CD8-positive, alpha-beta memory T cell (primary cell): ENCODE measurements around the gene MED13L. TPM values are rescaled to one million over a fixed set of nuclear protein-coding genes. Genes with fewer than 3 reads are reported as not detected.
A peak's percentile ranks its signal among the peaks of the same experiment; 100 is the strongest.

Experiments used
- CTCF ChIA-PET: fragments of 350-600 bp; sonication (Branson Sonifier 250); formaldehyde crosslinking; loops from one replicate; lab custom pipeline; 2021; ENCODE audit warnings: antibody characterized with exemption; lab: Charles Lee
- POLR2A ChIA-PET: fragments of 350-600 bp; sonication (Branson Sonifier 250); formaldehyde crosslinking; loops from one replicate; lab custom pipeline; 2021; ENCODE audit warnings: antibody characterized with exemption; lab: Charles Lee
- DNase-seq, 5 donors: peaks; one replicate each; pipeline versions ENCODE4 v3.0.0 to v3.0.0-alpha.2; 2020 to 2022; ENCODE audit warnings: mixed read lengths in 1 of 5
- H3K27ac ChIP-seq: one replicate; pipeline ENCODE4 v1.7.0; 2013; ENCODE audit warnings: low read depth, mild to moderate bottlenecking, low read length, moderate library complexity
- H3K27me3 ChIP-seq: 2 replicates; pipeline ENCODE4 v1.7.0; 2013; ENCODE audit warnings: low read length, mild to moderate bottlenecking; ENCODE audit not compliant: insufficient read depth, poor library complexity, severe bottlenecking
- H3K36me3 ChIP-seq: 2 replicates; pipeline ENCODE4 v1.7.0; 2013; ENCODE audit warnings: mild to moderate bottlenecking, low read length, moderate library complexity; ENCODE audit not compliant: insufficient read depth
- H3K4me1 ChIP-seq: 2 replicates; pipeline ENCODE4 v1.7.0; 2013; ENCODE audit warnings: mild to moderate bottlenecking, low read length, moderate library complexity; ENCODE audit not compliant: insufficient read depth
- H3K4me3 ChIP-seq: 2 replicates; pipeline ENCODE4 v1.7.0; 2013; ENCODE audit warnings: mild to moderate bottlenecking, low read length
- H3K9me3 ChIP-seq: 2 replicates; pipeline ENCODE4 v1.7.0; 2013; ENCODE audit warnings: mild to moderate bottlenecking, low read length
- H3K27ac Mint-ChIP-seq, 8 donors: one replicate each; pipeline ENCODE4 v1.8.0; 2020 to 2021; ENCODE audit warnings: mixed read lengths in 8 of 8, mild to moderate bottlenecking in 6 of 8, inconsistent platforms in 3 of 8, moderate library complexity in 3 of 8
- H3K27me3 Mint-ChIP-seq, 2 donors: one replicate each; pipeline ENCODE4 v1.8.0; 2020 to 2021; ENCODE audit warnings: mixed read lengths in 2 of 2, mild to moderate bottlenecking in 1 of 2, moderate library complexity in 1 of 2
- H3K36me3 Mint-ChIP-seq, 3 donors: one replicate each; pipeline ENCODE4 v1.8.0; 2020 to 2021; ENCODE audit warnings: mixed read lengths in 3 of 3, inconsistent platforms in 1 of 3, mild to moderate bottlenecking in 1 of 3
- H3K4me1 Mint-ChIP-seq, 3 donors: one replicate each; pipeline ENCODE4 v1.8.0; 2020 to 2021; ENCODE audit warnings: mixed read lengths in 3 of 3, inconsistent platforms in 1 of 3, mild to moderate bottlenecking in 1 of 3
- H3K4me3 Mint-ChIP-seq, 7 donors: one replicate each; pipeline ENCODE4 v1.8.0; 2020 to 2021; ENCODE audit warnings: mixed read lengths in 7 of 7, mild to moderate bottlenecking in 6 of 7, moderate library complexity in 4 of 7, inconsistent platforms in 2 of 7
- H3K9me3 Mint-ChIP-seq, 5 donors: one replicate each; pipeline ENCODE4 v1.8.0; 2020 to 2022; ENCODE audit warnings: mixed read lengths in 5 of 5, mild to moderate bottlenecking in 3 of 5, moderate library complexity in 2 of 5, inconsistent platforms in 1 of 5
- polyA plus RNA-seq: library from polyadenylated mRNA; unstranded; fragments of 300-500 nt; fragmentation: Illumina TruSeq; gene quantifications from one replicate; pipeline ENCODE4 v1.2.3, GENCODE V29; 2021
- total RNA-seq, 2 experiments: library from RNA; stranded (reverse); gene quantifications; one replicate each; pipeline ENCODE4 v1.2.3, GENCODE V29; 2021

MED13L gene
- total and polyA plus RNA-seq, 3 experiments from 2014 or later, result 6.6 to 53.4 (median 49.7) TPM

GRCh38 chr12:115972241-115972640, 305.3 kb downstream of the MED13L start:
- Mint-ChIP-seq H3K9me3 (no peaks in the 10 kb centered on the region), H3K4me3 (no peak overlapping the region), H3K27ac (peak overlapping the region in 1 of 8 donors; percentile 43), H3K4me1 (no peaks in the 10 kb centered on the region), H3K36me3 (peaks cover 29 to 87% (median 31%) of the 10 kb centered on the region in 3 donors), H3K27me3 (no peaks in the 10 kb centered on the region)
- Histone ChIP-seq H3K4me1 (no peaks in the 10 kb centered on the region), H3K4me3 (no peak overlapping the region), H3K9me3 (no peaks in the 10 kb centered on the region), H3K36me3 (peaks cover 44% of the 10 kb centered on the region), H3K27me3 (no peaks in the 10 kb centered on the region), H3K27ac (no peak overlapping the region)
- CTCF ChIA-PET, result no interaction called here
- POLR2A ChIA-PET, result interaction anchor here (0.5 to 0.7 kb wide), 2 partner anchors 46 to 230 kb away, joined by 3 to 4 read pairs; no protein-coding TSS in a partner anchor
- no peak for DNase-seq

DNA sequence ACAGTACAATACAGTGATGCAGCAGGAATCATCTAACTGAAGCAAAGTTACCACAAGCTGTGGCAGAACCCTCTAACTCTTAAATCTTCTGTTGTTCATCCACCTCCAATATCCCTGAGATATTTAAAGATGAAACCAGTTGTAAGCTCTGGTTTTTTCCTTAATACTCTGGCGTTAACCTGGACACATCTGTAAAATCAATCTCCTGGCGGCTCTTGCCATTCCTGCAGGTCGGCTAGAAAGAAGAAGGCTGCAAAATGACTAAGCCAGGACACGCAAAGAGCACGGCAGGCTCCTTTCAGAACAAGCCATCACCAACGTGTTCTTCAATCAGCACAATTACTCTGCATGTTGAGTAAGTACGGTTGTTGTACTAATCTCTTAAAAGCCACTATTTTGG, 309.3 kb downstream of the MED13L start:
- ChIA-PET POLR2A (no interaction called here), CTCF (no interaction called here)
- Mint-ChIP-seq H3K9me3 (no peaks in the 10 kb centered on the region), H3K36me3 (peaks cover 22 to 94% (median 30%) of the 10 kb centered on the region in 3 donors), H3K27me3 (no peaks in the 10 kb centered on the region), H3K4me1 (peaks cover 0 to 7% (median 6%) of the 10 kb centered on the region in 3 donors), H3K27ac (peak overlapping the region in 1 of 8 donors; percentile 50), H3K4me3 (no peak overlapping the region)
- H3K27me3 ChIP-seq, result no peaks in the 10 kb centered on the region
- H3K27ac ChIP-seq, result no peak overlapping the region
- no peaks in the 10 kb centered on the region for H3K4me1 ChIP-seq
- H3K36me3 ChIP-seq, result peaks cover 48% of the 10 kb centered on the region
- H3K9me3 ChIP-seq, result no peaks in the 10 kb centered on the region
- DNase-seq, result no peak
- H3K4me3 ChIP-seq, result no peak overlapping the region

- H3K36me3 Mint-ChIP-seq, result peaks cover 13 to 90% (median 21%) of the 10 kb centered on the region in 3 donors
- H3K4me3 ChIP-seq, result no peak overlapping the region
- no peak overlapping the region for H3K4me3 Mint-ChIP-seq
- DNase-seq, result no peak
- H3K9me3 ChIP-seq, result no peaks in the 10 kb centered on the region
- H3K9me3 Mint-ChIP-seq, result no peaks in the 10 kb centered on the region
- peak overlapping the region in 2 of 8 donors; percentile 17 to 66 for H3K27ac Mint-ChIP-seq
- ChIA-PET CTCF (no interaction called here), POLR2A (no interaction called here)
- H3K36me3 ChIP-seq, result peaks cover 46% of the 10 kb centered on the region
- H3K27ac ChIP-seq, result no peak overlapping the region
- H3K4me1 ChIP-seq, result no peaks in the 10 kb centered on the region
- peaks cover 1 to 7% (median 6%) of the 10 kb centered on the region in 3 donors for H3K4me1 Mint-ChIP-seq
- H3K27me3 Mint-ChIP-seq, result no peaks in the 10 kb centered on the region
- H3K27me3 ChIP-seq, result no peaks in the 10 kb centered on the region
Observed at GRCh38 chr12:115966376-115966775, 311.1 kb downstream of the MED13L start.

DNA sequence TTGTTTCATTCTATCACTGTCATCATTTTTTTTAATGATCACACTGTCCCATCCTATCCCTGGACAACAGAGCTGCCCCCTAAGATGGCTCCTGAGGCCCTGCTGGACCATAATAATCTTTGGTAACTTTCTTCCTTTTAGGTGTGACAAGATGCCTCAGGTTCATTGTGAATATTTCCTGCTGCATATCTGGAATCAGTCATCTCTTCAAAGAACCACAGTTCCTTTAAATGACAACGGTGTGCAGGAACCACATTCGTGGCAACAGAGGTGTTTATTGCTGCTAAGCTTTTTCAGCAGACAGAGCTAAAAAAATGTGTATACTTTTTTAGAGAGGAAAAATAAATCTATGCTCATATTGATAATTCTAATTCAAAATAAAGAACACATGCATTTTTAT, 312.9 kb downstream of the MED13L start:
- Histone ChIP-seq H3K27ac (no peak overlapping the region), H3K9me3 (no peaks in the 10 kb centered on the region), H3K4me3 (no peak overlapping the region), H3K36me3 (peaks cover 45% of the 10 kb centered on the region), H3K27me3 (no peaks in the 10 kb centered on the region), H3K4me1 (no peaks in the 10 kb centered on the region)
- ChIA-PET CTCF (no interaction called here), POLR2A (no interaction called here)
- Mint-ChIP-seq H3K4me3 (no peak overlapping the region), H3K9me3 (no peaks in the 10 kb centered on the region), H3K27ac (peak overlapping the region in 1 of 8 donors; percentile 14), H3K27me3 (no peaks in the 10 kb centered on the region), H3K4me1 (peaks cover 7 to 9% (median 8%) of the 10 kb centered on the region in 3 donors), H3K36me3 (peaks cover 16 to 92% (median 24%) of the 10 kb centered on the region in 3 donors)
- DNase-seq, result no peak

DNA sequence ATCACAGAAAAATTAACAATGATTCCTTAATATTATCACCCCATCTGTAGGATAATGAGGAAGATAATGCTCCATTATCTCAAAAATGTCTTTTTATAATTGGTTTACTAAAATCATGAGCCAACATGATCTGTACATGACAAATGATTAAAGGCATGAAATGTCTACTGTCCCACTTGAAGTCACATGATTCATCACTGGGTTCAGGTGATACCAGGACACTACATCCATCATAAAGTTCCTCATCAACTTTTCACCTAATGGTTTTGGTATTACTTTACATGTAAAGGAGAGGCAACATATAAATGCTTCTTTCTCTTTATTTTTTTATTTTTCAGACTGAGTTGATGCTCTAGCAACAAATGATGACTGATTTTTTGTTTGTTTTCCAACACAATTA, 313.3 kb downstream of the MED13L start:
- Mint-ChIP-seq H3K27ac (peak overlapping the region in 1 of 8 donors; percentile 64), H3K4me1 (peaks cover 7 to 9% (median 8%) of the 10 kb centered on the region in 3 donors), H3K4me3 (no peak overlapping the region), H3K36me3 (peaks cover 15 to 91% (median 23%) of the 10 kb centered on the region in 3 donors), H3K9me3 (no peaks in the 10 kb centered on the region), H3K27me3 (no peaks in the 10 kb centered on the region)
- ChIA-PET POLR2A (no interaction called here), CTCF (no interaction called here)
- Histone ChIP-seq H3K36me3 (peaks cover 45% of the 10 kb centered on the region), H3K4me1 (no peaks in the 10 kb centered on the region), H3K4me3 (no peak overlapping the region), H3K27ac (no peak overlapping the region), H3K27me3 (no peaks in the 10 kb centered on the region), H3K9me3 (no peaks in the 10 kb centered on the region)
- DNase-seq, result no peak

- H3K27ac Mint-ChIP-seq, result no peak overlapping the region
- peaks cover 7 to 9% (median 8%) of the 10 kb centered on the region in 3 donors for H3K4me1 Mint-ChIP-seq
- no peaks in the 10 kb centered on the region for H3K9me3 Mint-ChIP-seq
- Histone ChIP-seq H3K27ac (no peak overlapping the region), H3K36me3 (peaks cover 40% of the 10 kb centered on the region), H3K4me3 (no peak overlapping the region), H3K9me3 (no peaks in the 10 kb centered on the region), H3K27me3 (no peaks in the 10 kb centered on the region), H3K4me1 (no peaks in the 10 kb centered on the region)
- no peaks in the 10 kb centered on the region for H3K27me3 Mint-ChIP-seq
- DNase-seq, result no peak
- ChIA-PET POLR2A (no interaction called here), CTCF (no interaction called here)
- no peak overlapping the region for H3K4me3 Mint-ChIP-seq
- peaks cover 8 to 89% (median 26%) of the 10 kb centered on the region in 3 donors for H3K36me3 Mint-ChIP-seq
Observed at GRCh38 chr12:115962216-115962615, 315.3 kb downstream of the MED13L start.

GRCh38 chr12:115960868-115961802, 316.4 kb downstream of the MED13L start:
- ChIA-PET CTCF (no interaction called here), POLR2A (no interaction called here)
- no peak overlapping the region for H3K4me3 Mint-ChIP-seq
- DNase-seq, result no peak
- no peaks in the 10 kb centered on the region for H3K27me3 ChIP-seq
- H3K4me1 ChIP-seq, result no peaks in the 10 kb centered on the region
- no peaks in the 10 kb centered on the region for H3K27me3 Mint-ChIP-seq
- H3K4me1 Mint-ChIP-seq, result peaks cover 2 to 8% (median 7%) of the 10 kb centered on the region in 3 donors
- H3K27ac Mint-ChIP-seq, result peak overlapping the region in 3 of 8 donors; percentile 17 to 50 (median 21)
- H3K9me3 Mint-ChIP-seq, result no peaks in the 10 kb centered on the region
- H3K36me3 Mint-ChIP-seq, result peaks cover 8 to 79% (median 21%) of the 10 kb centered on the region in 3 donors
- peaks cover 34% of the 10 kb centered on the region for H3K36me3 ChIP-seq
- H3K4me3 ChIP-seq, result no peak overlapping the region
- no peaks in the 10 kb centered on the region for H3K9me3 ChIP-seq
- H3K27ac ChIP-seq, result no peak overlapping the region

- no peak for DNase-seq
- H3K9me3 Mint-ChIP-seq, result no peaks in the 10 kb centered on the region
- peak overlapping the region in 1 of 8 donors; percentile 22 for H3K27ac Mint-ChIP-seq
- no peak overlapping the region for H3K27ac ChIP-seq
- H3K27me3 Mint-ChIP-seq, result no peaks in the 10 kb centered on the region
- H3K36me3 ChIP-seq, result peaks cover 18% of the 10 kb centered on the region
- CTCF ChIA-PET, result interaction anchor here (1.0 kb wide), 1 partner anchor 8 kb away, joined by 3 read pairs; no protein-coding TSS in a partner anchor
- no peaks in the 10 kb centered on the region for H3K4me1 ChIP-seq
- no peak overlapping the region for H3K4me3 Mint-ChIP-seq
- H3K9me3 ChIP-seq, result no peaks in the 10 kb centered on the region
- peaks cover 0 to 8% (median 2%) of the 10 kb centered on the region in 3 donors for H3K4me1 Mint-ChIP-seq
- peaks cover 3 to 46% (median 16%) of the 10 kb centered on the region in 3 donors for H3K36me3 Mint-ChIP-seq
- H3K27me3 ChIP-seq, result no peaks in the 10 kb centered on the region
- POLR2A ChIA-PET, result interaction anchor here (0.7 kb wide), 1 partner anchor 171 kb away, joined by 4 read pairs; no protein-coding TSS in a partner anchor
- H3K4me3 ChIP-seq, result no peak overlapping the region
Observed at GRCh38 chr12:115957686-115958290, 319.7 kb downstream of the MED13L start.
